OCI-LY3 (cell line): Measurements from ENCODE around the gene SPIRE1.

Source experiments
- H2AFZ ChIP-seq: fragments of 200-600, 300-600 bp; shearing (Covaris generic); 2 replicates; pipeline ENCODE4 v1.6.0; 2014; ENCODE audit warnings: antibody characterized with exemption, low read depth, low read length
- H3K27ac ChIP-seq: fragments of 200-600, 300-600 bp; sonication (generic); 2 replicates; pipeline ENCODE4 v1.5.1; 2014; ENCODE audit warnings: mild to moderate bottlenecking, low read length, moderate library complexity, mixed read lengths
- H3K27me3 ChIP-seq: fragments of 200-600, 300-600 bp; sonication (generic); 2 replicates; pipeline ENCODE4 v1.6.1; 2014; ENCODE audit warnings: low read depth, low read length, mixed read lengths
- H3K36me3 ChIP-seq: fragments of 200-600, 300-600 bp; sonication (generic); replicated peaks from 2 replicates; pipeline ENCODE3; 2014; ENCODE audit warnings: low read depth, low read length, mixed read lengths
- H3K4me1 ChIP-seq: fragments of 300-600, 200-600 bp; sonication (generic); 2 replicates; pipeline ENCODE4 v1.6.1; 2014; ENCODE audit warnings: low read length, mixed read lengths
- H3K4me2 ChIP-seq: fragments of 200-600, 300-600 bp; sonication (generic); 2 replicates; pipeline ENCODE4 v1.6.1; 2014; ENCODE audit warnings: low read length, mixed read lengths
- H3K4me3 ChIP-seq: fragments of 300-600, 200-600 bp; sonication (generic); 2 replicates; pipeline ENCODE4 v1.5.1; 2014; ENCODE audit warnings: antibody characterized with exemption, mild to moderate bottlenecking, low read length, moderate library complexity
- H3K79me2 ChIP-seq: fragments of 300-600, 200-600 bp; shearing (Covaris generic); 2 replicates; pipeline ENCODE4 v1.6.1; 2014; ENCODE audit warnings: mild to moderate bottlenecking, low read length, mixed read lengths
- H3K9ac ChIP-seq: fragments of 300-600, 200-600 bp; shearing (Covaris generic); 2 replicates; pipeline ENCODE4 v1.6.0; 2014; ENCODE audit warnings: mild to moderate bottlenecking, low read length, moderate library complexity
- H3K9me3 ChIP-seq: fragments of 200-600, 300-600 bp; shearing (Covaris generic); 2 replicates; pipeline ENCODE4 v1.6.1; 2014; ENCODE audit warnings: low read length, mixed read lengths; ENCODE audit not compliant: insufficient read depth
- H4K20me1 ChIP-seq: fragments of 200-600, 300-600 bp; sonication (generic); 2 replicates; pipeline ENCODE4 v1.6.1; 2016; ENCODE audit warnings: low read length, mixed read lengths; ENCODE audit not compliant: insufficient read depth
- CTCF ChIP-seq: fragments of 200-600, 300-600 bp; sonication (generic); IDR thresholded peaks from 2 replicates; pipeline ENCODE4 v1.5.1; 2014; ENCODE audit warnings: antibody characterized with exemption, low read length, low read depth
- EZH2phosphoT487 ChIP-seq: fragments of 200-600 bp; shearing (Covaris generic); IDR thresholded peaks from 2 replicates; pipeline ENCODE4 v1.6.1; 2018; ENCODE audit warnings: antibody characterized with exemption, mixed run types, low read depth

The SPIRE1 gene

DNA sequence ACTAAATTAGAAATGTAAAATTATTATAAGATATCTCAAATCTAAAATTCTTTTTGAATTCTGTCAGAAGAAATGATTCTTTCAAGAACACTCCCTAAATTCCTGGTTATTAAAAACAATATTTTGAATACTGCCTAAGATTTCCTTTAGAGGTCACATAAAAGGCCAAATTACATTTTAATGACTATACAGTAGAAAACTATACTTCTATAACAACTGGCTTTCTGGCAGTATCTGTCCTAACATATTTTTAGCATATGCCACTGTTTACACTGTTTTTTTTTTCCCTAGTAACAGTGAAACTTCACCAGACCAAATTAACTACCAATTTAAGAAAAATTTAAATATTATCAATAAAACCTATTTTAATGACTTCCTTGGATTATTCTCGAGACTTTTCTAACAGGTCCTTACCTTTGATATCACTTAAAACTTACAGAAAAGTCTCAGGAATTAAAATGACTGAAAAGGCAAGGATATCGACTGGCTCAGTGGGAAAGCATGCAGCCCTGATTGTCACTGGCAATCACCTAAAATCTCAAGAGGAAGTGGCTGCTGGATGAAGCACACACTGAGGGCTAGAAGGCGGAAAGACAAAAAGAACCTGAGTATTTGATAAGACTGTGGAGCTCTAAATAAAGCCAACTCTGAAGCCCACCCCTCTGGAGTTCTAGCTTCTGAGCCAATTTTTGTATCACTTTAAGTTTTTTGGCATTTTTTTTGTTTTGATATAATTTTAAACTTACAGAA is 59.6 kb downstream of the SPIRE1 start:
- H3K9me3 ChIP-seq, result no peaks in the 10 kb centered on the region
- H3K27me3 ChIP-seq, result no peaks in the 10 kb centered on the region
- H3K9ac ChIP-seq, result no peak overlapping the region
- no peaks in the 10 kb centered on the region for H3K36me3 ChIP-seq
- peaks cover 19% of the 10 kb centered on the region for H3K4me1 ChIP-seq
- H3K4me3 ChIP-seq, result no peak overlapping the region
- TF ChIP-seq CTCF (no peak), EZH2phosphoT487 (no peak)
- H4K20me1 ChIP-seq, result no peaks in the 10 kb centered on the region
- no peak overlapping the region for H3K27ac ChIP-seq
- H2AFZ ChIP-seq, result no peak overlapping the region
- H3K4me2 ChIP-seq, result 0 out of 2 replicates have a peak overlapping the region, but pooled peaks have one; percentile 21
- H3K79me2 ChIP-seq, result no peaks in the 10 kb centered on the region

DNA sequence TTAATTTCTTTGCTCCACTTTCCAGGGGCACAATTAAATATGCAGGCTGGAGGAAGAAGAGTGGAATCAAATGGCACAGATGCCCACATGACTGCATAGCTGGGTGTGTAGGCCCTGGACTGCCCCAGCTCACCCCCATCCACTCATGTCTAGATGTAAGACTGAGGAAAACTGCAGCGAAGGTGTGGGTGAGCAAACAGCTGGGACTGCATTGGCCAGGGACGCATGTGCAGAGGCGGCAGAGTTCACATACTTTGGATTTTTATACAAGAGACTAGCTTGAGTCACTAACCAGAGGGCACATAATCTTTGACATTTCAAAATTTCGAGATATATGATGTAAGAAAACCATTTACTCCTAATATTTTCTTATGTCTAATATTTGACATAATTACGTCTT is 60.1 kb downstream of the SPIRE1 start:
- H2AFZ ChIP-seq, result no peak overlapping the region
- TF ChIP-seq EZH2phosphoT487 (no peak), CTCF (no peak)
- H3K79me2 ChIP-seq, result no peaks in the 10 kb centered on the region
- no peak overlapping the region for H3K4me3 ChIP-seq
- no peaks in the 10 kb centered on the region for H3K27me3 ChIP-seq
- no peak overlapping the region for H3K4me2 ChIP-seq
- no peaks in the 10 kb centered on the region for H3K9me3 ChIP-seq
- H4K20me1 ChIP-seq, result no peaks in the 10 kb centered on the region
- no peak overlapping the region for H3K27ac ChIP-seq
- peaks cover 19% of the 10 kb centered on the region for H3K4me1 ChIP-seq
- H3K36me3 ChIP-seq, result no peaks in the 10 kb centered on the region
- no peak overlapping the region for H3K9ac ChIP-seq

GRCh38 chr18:12595571-12596255 is 62.2 kb downstream of the SPIRE1 start:
- no peaks in the 10 kb centered on the region for H3K9me3 ChIP-seq
- H2AFZ ChIP-seq, result no peak overlapping the region
- no peak overlapping the region for H3K9ac ChIP-seq
- no peaks in the 10 kb centered on the region for H3K27me3 ChIP-seq
- no peak overlapping the region for H3K4me2 ChIP-seq
- no peaks in the 10 kb centered on the region for H3K36me3 ChIP-seq
- no peak overlapping the region for H3K27ac ChIP-seq
- no peak for TF ChIP-seq EZH2phosphoT487
- TF ChIP-seq CTCF, result no peak
- no peaks in the 10 kb centered on the region for H4K20me1 ChIP-seq
- peaks cover 7% of the 10 kb centered on the region; the same call in 1 of the 2 replicates for H3K4me1 ChIP-seq
- no peak overlapping the region for H3K4me3 ChIP-seq
- no peaks in the 10 kb centered on the region for H3K79me2 ChIP-seq

- H3K27ac ChIP-seq, result no peak overlapping the region
- H3K9ac ChIP-seq, result no peak overlapping the region
- H3K79me2 ChIP-seq, result no peaks in the 10 kb centered on the region
- H3K27me3 ChIP-seq, result no peaks in the 10 kb centered on the region
- no peak overlapping the region for H3K4me3 ChIP-seq
- no peak overlapping the region for H3K4me2 ChIP-seq
- H3K36me3 ChIP-seq, result no peaks in the 10 kb centered on the region
- TF ChIP-seq CTCF, result no peak
- no peak for TF ChIP-seq EZH2phosphoT487
- H3K4me1 ChIP-seq, result peaks cover 7% of the 10 kb centered on the region; the same call in 1 of the 2 replicates
- H4K20me1 ChIP-seq, result no peaks in the 10 kb centered on the region
- no peaks in the 10 kb centered on the region for H3K9me3 ChIP-seq
- H2AFZ ChIP-seq, result no peak overlapping the region
Measured at GRCh38 chr18:12593866-12594265, 64.0 kb downstream of the SPIRE1 start.
